Mucosa of descending colon (tissue), 3 donors: ENCODE results near the gene IGSF22. TPM values are rescaled to one million over a fixed set of nuclear protein-coding genes. Genes with fewer than 3 reads are reported as not detected.

Source experiments
- ATAC-seq: fragments of 200-7000 bp; cut with Tn5 transposase; one replicate; pipeline ENCODE4 v1.9.1; 2020; ENCODE audit warnings: mild to moderate bottlenecking, moderate library complexity
- DNase-seq, 3 donors: peaks; one replicate each; pipeline ENCODE4 v3.0.0-alpha.2; 2020
- H3K36me3 ChIP-seq: fragments of 200-600 bp; one replicate; pipeline ENCODE4 v1.8.0; 2021; ENCODE audit warnings: low read depth, mild to moderate bottlenecking
- H3K4me1 ChIP-seq: fragments of 200-600 bp; one replicate; pipeline ENCODE4 v1.8.0; 2021; ENCODE audit warnings: low read depth, mild to moderate bottlenecking
- H3K4me3 ChIP-seq: fragments of 200-600 bp; one replicate; pipeline ENCODE4 v1.8.0; 2021; ENCODE audit warnings: mild to moderate bottlenecking
- H3K9me3 ChIP-seq: fragments of 200-600 bp; one replicate; pipeline ENCODE4 v1.8.0; 2021; ENCODE audit warnings: mild to moderate bottlenecking
- CTCF ChIP-seq: fragments of 200-600 bp; IDR thresholded peaks from one replicate; pipeline ENCODE4 v1.8.0; 2022; ENCODE audit warnings: antibody characterized with exemption, mild to moderate bottlenecking
- intact Hi-C, 2 donors: fragments of 100-400 bp; cut with DNase I in 1 of 2; cut with micrococcal nuclease in 1 of 2; formaldehyde crosslinking; loops; one replicate each; pipeline versions ENCODE4 v1.11.0 to v1.11.1; 2022; cut with DNase I, micrococcal nuclease
- total RNA-seq, 3 donors: library from RNA; stranded (reverse); fragmentation: NEBNext Ultra II Directional in 2 of 3; extraction: Animal tissue kit (Norgen Biotek cat#: 25700) in 2 of 3; gene quantifications; one replicate each; pipeline versions ENCODE4 v1.2.1 to v1.2.4, GENCODE V29; 2021 to 2023
- donor health status: DM: no; HTN: no; CAD: no; lungs with moderate emphysema.
- donor health status: DM: no; HTN: no; CAD: no.
- donor health status: DM: no; HTN: yes; CAD: no.

IGSF22 gene
- total RNA-seq, 3 donors from 2014 or later: 1.1 to 1.5 (median 1.5) TPM

GRCh38 chr11:18705651-18706281, 20.2 kb downstream of the IGSF22 start:
- peaks cover 10% of the 10 kb centered on the region for H3K4me1 ChIP-seq
- intact Hi-C loops: no loop called here
- ATAC-seq (peak; percentile 68), DNase-seq (peak in 2 of 3 donors; percentile 45 to 65)
- no peaks in the 10 kb centered on the region for H3K36me3 ChIP-seq
- TF ChIP-seq CTCF: no peak
- H3K9me3 ChIP-seq: no peaks in the 10 kb centered on the region
- no peak overlapping the region for H3K4me3 ChIP-seq

- intact Hi-C loops: no loop called here
- Histone ChIP-seq H3K36me3 (no peaks in the 10 kb centered on the region), H3K4me1 (peaks cover 10% of the 10 kb centered on the region), H3K9me3 (no peaks in the 10 kb centered on the region), H3K4me3 (no peak overlapping the region)
- no peak for ATAC-seq
- no peak for DNase-seq
- no peak for TF ChIP-seq CTCF
Measured at GRCh38 chr11:18704698-18705097, 21.3 kb downstream of the IGSF22 start.

GRCh38 chr11:18704045-18704645, 21.8 kb downstream of the IGSF22 start:
- no peak for TF ChIP-seq CTCF
- H3K9me3 ChIP-seq: no peaks in the 10 kb centered on the region
- no peak for DNase-seq
- H3K4me1 ChIP-seq: peaks cover 10% of the 10 kb centered on the region
- intact Hi-C loops: no loop called here
- ATAC-seq: no peak
- no peak overlapping the region for H3K4me3 ChIP-seq
- H3K36me3 ChIP-seq: no peaks in the 10 kb centered on the region

GRCh38 chr11:18703001-18703763, 22.8 kb downstream of the IGSF22 start:
- intact Hi-C loops: no loop called here
- H3K36me3 ChIP-seq: no peaks in the 10 kb centered on the region
- TF ChIP-seq CTCF: no peak
- no peak overlapping the region for H3K4me3 ChIP-seq
- no peaks in the 10 kb centered on the region for H3K9me3 ChIP-seq
- peaks cover 12% of the 10 kb centered on the region for H3K4me1 ChIP-seq
- DNase-seq: no peak
- ATAC-seq: no peak

- intact Hi-C loops: no loop called here
Measured at GRCh38 chr11:18701614-18702216, 24.3 kb downstream of the IGSF22 start.

More at GRCh38 chr11:18701614-18702216, 24.3 kb downstream of the IGSF22 start:
- TF ChIP-seq CTCF: no peak
- Histone ChIP-seq H3K4me3 (no peak overlapping the region), H3K4me1 (peaks cover 12% of the 10 kb centered on the region), H3K36me3 (no peaks in the 10 kb centered on the region), H3K9me3 (no peaks in the 10 kb centered on the region)
- DNase-seq (no peak), ATAC-seq (no peak)
